ENCODE results near the gene MRTFA.
"Not testable (repeated sequence)": the region's sequence is repeated elsewhere in the genome, so short reads cannot be mapped to it uniquely, and the experiment has no call there.

The MRTFA gene

GRCh38 chr22:40606306-40606705 lies 30.2 kb downstream of the MRTFA start:
- Histone ChIP-seq H3K36me3 (ENCODE audit: insufficient read depth, low read depth, low read length) (no peaks in the 10 kb centered on the region), H3K27ac (ENCODE audit: low read length) (no peak overlapping the region), H3K4me1 (ENCODE audit: insufficient read depth, low read length) (peaks cover 25% of the 10 kb centered on the region), H3K27me3 (ENCODE audit: insufficient read depth, low read length) (no peaks in the 10 kb centered on the region), H3K4me3 (ENCODE audit: low read length) (no peak overlapping the region), H3K9me3 (ENCODE audit: insufficient read depth, low read depth, low read length) (no peaks in the 10 kb centered on the region), H3K9ac (ENCODE audit: low read depth, low read length) (no peak overlapping the region)

GRCh38 chr22:40605761-40606160 lies 30.8 kb downstream of the MRTFA start:
- no peak overlapping the region for H3K9ac ChIP-seq (ENCODE audit: low read depth, low read length)
- H3K4me1 ChIP-seq (ENCODE audit: insufficient read depth, low read length), result peaks cover 26% of the 10 kb centered on the region
- H3K27me3 ChIP-seq (ENCODE audit: insufficient read depth, low read length), result no peaks in the 10 kb centered on the region
- H3K9me3 ChIP-seq (ENCODE audit: insufficient read depth, low read depth, low read length), result no peaks in the 10 kb centered on the region
- no peaks in the 10 kb centered on the region for H3K36me3 ChIP-seq (ENCODE audit: insufficient read depth, low read depth, low read length)
- H3K4me3 ChIP-seq (ENCODE audit: low read length), result no peak overlapping the region
- H3K27ac ChIP-seq (ENCODE audit: low read length), result no peak overlapping the region

- no peaks in the 10 kb centered on the region for H3K36me3 ChIP-seq (ENCODE audit: insufficient read depth, low read depth, low read length)
- H3K9ac ChIP-seq (ENCODE audit: low read depth, low read length), result no peak overlapping the region
- H3K4me1 ChIP-seq (ENCODE audit: insufficient read depth, low read length), result peaks cover 34% of the 10 kb centered on the region
- H3K27ac ChIP-seq (ENCODE audit: low read length), result no peak overlapping the region
- H3K9me3 ChIP-seq (ENCODE audit: insufficient read depth, low read depth, low read length), result no peaks in the 10 kb centered on the region
- H3K4me3 ChIP-seq (ENCODE audit: low read length), result no peak overlapping the region
- no peaks in the 10 kb centered on the region for H3K27me3 ChIP-seq (ENCODE audit: insufficient read depth, low read length)
Measured at GRCh38 chr22:40603088-40603605, 33.4 kb downstream of the MRTFA start.

- no peak overlapping the region for H3K27ac ChIP-seq (ENCODE audit: low read length)
- no peaks in the 10 kb centered on the region for H3K27me3 ChIP-seq (ENCODE audit: insufficient read depth, low read length)
- no peak overlapping the region for H3K4me3 ChIP-seq (ENCODE audit: low read length)
Measured at GRCh38 chr22:40602231-40602630, 34.3 kb downstream of the MRTFA start.

GRCh38 chr22:40599731-40600130 lies 36.8 kb downstream of the MRTFA start:
- Histone ChIP-seq H3K9ac (ENCODE audit: low read depth, low read length) (0 out of 2 replicates have a peak overlapping the region, but pooled peaks have one; percentile 5), H3K4me1 (ENCODE audit: insufficient read depth, low read length) (peaks cover 28% of the 10 kb centered on the region), H3K27ac (ENCODE audit: low read length) (no peak overlapping the region), H3K9me3 (ENCODE audit: insufficient read depth, low read depth, low read length) (no peaks in the 10 kb centered on the region), H3K27me3 (ENCODE audit: insufficient read depth, low read length) (no peaks in the 10 kb centered on the region), H3K36me3 (ENCODE audit: insufficient read depth, low read depth, low read length) (no peaks in the 10 kb centered on the region), H3K4me3 (ENCODE audit: low read length) (no peak overlapping the region)

More at GRCh38 chr22:40602231-40602630, 34.3 kb downstream of the MRTFA start:
- Histone ChIP-seq H3K9ac (ENCODE audit: low read depth, low read length) (no peak overlapping the region), H3K9me3 (ENCODE audit: insufficient read depth, low read depth, low read length) (no peaks in the 10 kb centered on the region), H3K36me3 (ENCODE audit: insufficient read depth, low read depth, low read length) (no peaks in the 10 kb centered on the region), H3K4me1 (ENCODE audit: insufficient read depth, low read length) (peaks cover 35% of the 10 kb centered on the region)

GRCh38 chr22:40598712-40599111 lies 37.8 kb downstream of the MRTFA start:
- not testable (repeated sequence) for H3K9me3 ChIP-seq (ENCODE audit: insufficient read depth, low read depth, low read length); H3K4me3 ChIP-seq (ENCODE audit: low read length); H3K27me3 ChIP-seq (ENCODE audit: insufficient read depth, low read length); H3K27ac ChIP-seq (ENCODE audit: low read length); H3K9ac ChIP-seq (ENCODE audit: low read depth, low read length); H3K36me3 ChIP-seq (ENCODE audit: insufficient read depth, low read depth, low read length)
- peaks cover 28% of the 10 kb centered on the region for H3K4me1 ChIP-seq (ENCODE audit: insufficient read depth, low read length)

GRCh38 chr22:40597526-40598430 lies 38.7 kb downstream of the MRTFA start:
- Histone ChIP-seq H3K4me1 (ENCODE audit: insufficient read depth, low read length) (peaks cover 24% of the 10 kb centered on the region), H3K27ac (ENCODE audit: low read length) (no peak overlapping the region), H3K4me3 (ENCODE audit: low read length) (no peak overlapping the region)

GRCh38 chr22:40595497-40596234 lies 40.9 kb downstream of the MRTFA start:
- Histone ChIP-seq H3K9ac (ENCODE audit: low read depth, low read length) (no peak overlapping the region), H3K27ac (ENCODE audit: low read length) (no peak overlapping the region), H3K36me3 (ENCODE audit: insufficient read depth, low read depth, low read length) (no peaks in the 10 kb centered on the region), H3K27me3 (ENCODE audit: insufficient read depth, low read length) (no peaks in the 10 kb centered on the region), H3K9me3 (ENCODE audit: insufficient read depth, low read depth, low read length) (no peaks in the 10 kb centered on the region), H3K4me1 (ENCODE audit: insufficient read depth, low read length) (peaks cover 18% of the 10 kb centered on the region), H3K4me3 (ENCODE audit: low read length) (no peak overlapping the region)

More at GRCh38 chr22:40597526-40598430, 38.7 kb downstream of the MRTFA start:
- Histone ChIP-seq H3K9ac (ENCODE audit: low read depth, low read length) (no peak overlapping the region), H3K36me3 (ENCODE audit: insufficient read depth, low read depth, low read length) (no peaks in the 10 kb centered on the region), H3K27me3 (ENCODE audit: insufficient read depth, low read length) (no peaks in the 10 kb centered on the region), H3K9me3 (ENCODE audit: insufficient read depth, low read depth, low read length) (no peaks in the 10 kb centered on the region)

GRCh38 chr22:40594924-40595323 lies 41.6 kb downstream of the MRTFA start:
- H3K4me3 ChIP-seq (ENCODE audit: low read length), result no peak overlapping the region
- no peak overlapping the region for H3K9ac ChIP-seq (ENCODE audit: low read depth, low read length)
- peaks cover 14% of the 10 kb centered on the region for H3K4me1 ChIP-seq (ENCODE audit: insufficient read depth, low read length)
- H3K36me3 ChIP-seq (ENCODE audit: insufficient read depth, low read depth, low read length), result no peaks in the 10 kb centered on the region
- no peaks in the 10 kb centered on the region for H3K27me3 ChIP-seq (ENCODE audit: insufficient read depth, low read length)
- no peak overlapping the region for H3K27ac ChIP-seq (ENCODE audit: low read length)
- H3K9me3 ChIP-seq (ENCODE audit: insufficient read depth, low read depth, low read length), result no peaks in the 10 kb centered on the region

GRCh38 chr22:40594346-40594745 lies 42.2 kb downstream of the MRTFA start:
- no peak overlapping the region for H3K9ac ChIP-seq (ENCODE audit: low read depth, low read length)

GRCh38 chr22:40593460-40594273 lies 42.9 kb downstream of the MRTFA start:
- H3K27ac ChIP-seq (ENCODE audit: low read length), result no peak overlapping the region
- no peak overlapping the region for H3K9ac ChIP-seq (ENCODE audit: low read depth, low read length)
- H3K4me1 ChIP-seq (ENCODE audit: insufficient read depth, low read length), result peaks cover 12% of the 10 kb centered on the region

More at GRCh38 chr22:40594346-40594745, 42.2 kb downstream of the MRTFA start:
- no peak overlapping the region for H3K4me3 ChIP-seq (ENCODE audit: low read length)
- H3K4me1 ChIP-seq (ENCODE audit: insufficient read depth, low read length), result peaks cover 13% of the 10 kb centered on the region
- H3K27me3 ChIP-seq (ENCODE audit: insufficient read depth, low read length), result no peaks in the 10 kb centered on the region
- H3K9me3 ChIP-seq (ENCODE audit: insufficient read depth, low read depth, low read length), result no peaks in the 10 kb centered on the region
- H3K27ac ChIP-seq (ENCODE audit: low read length), result no peak overlapping the region
- H3K36me3 ChIP-seq (ENCODE audit: insufficient read depth, low read depth, low read length), result no peaks in the 10 kb centered on the region

More at GRCh38 chr22:40593460-40594273, 42.9 kb downstream of the MRTFA start:
- no peak overlapping the region for H3K4me3 ChIP-seq (ENCODE audit: low read length)
- no peaks in the 10 kb centered on the region for H3K27me3 ChIP-seq (ENCODE audit: insufficient read depth, low read length)
- no peaks in the 10 kb centered on the region for H3K36me3 ChIP-seq (ENCODE audit: insufficient read depth, low read depth, low read length)
- H3K9me3 ChIP-seq (ENCODE audit: insufficient read depth, low read depth, low read length), result no peaks in the 10 kb centered on the region

Measured in iPS-20b (cell line).